HUES48 (cell line): ENCODE results near the gene IL7R.
"Not testable (repeated sequence)": the region's sequence is repeated elsewhere in the genome, so short reads cannot be mapped to it uniquely, and the experiment has no call there.

Experiments
- H3K27ac ChIP-seq: one replicate; pipeline ENCODE4 v1.7.0; 2013; ENCODE audit warnings: low read depth, low read length, inconsistent platforms
- H3K27me3 ChIP-seq: 2 replicates; pipeline ENCODE4 v1.6.1; 2013; ENCODE audit warnings: mild to moderate bottlenecking, low read length; ENCODE audit not compliant: control insufficient read depth, insufficient read depth
- H3K36me3 ChIP-seq: 2 replicates; pipeline ENCODE4 v1.6.1; 2013; ENCODE audit warnings: low read length; ENCODE audit not compliant: control insufficient read depth, insufficient read depth
- H3K4me1 ChIP-seq: 2 replicates; pipeline ENCODE4 v1.6.1; 2013; ENCODE audit warnings: mild to moderate bottlenecking, low read length; ENCODE audit not compliant: control insufficient read depth, insufficient read depth
- H3K4me3 ChIP-seq: 2 replicates; pipeline ENCODE4 v1.5.1; 2013; ENCODE audit warnings: mild to moderate bottlenecking, low read depth, low read length
- H3K9ac ChIP-seq: 2 replicates; pipeline ENCODE4 v1.6.1; 2013; ENCODE audit warnings: mild to moderate bottlenecking, low read depth, low read length, moderate library complexity
- H3K9me3 ChIP-seq: 2 replicates; pipeline ENCODE4 v1.6.1; 2013; ENCODE audit warnings: low read length; ENCODE audit not compliant: control insufficient read depth, insufficient read depth

The IL7R gene

DNA sequence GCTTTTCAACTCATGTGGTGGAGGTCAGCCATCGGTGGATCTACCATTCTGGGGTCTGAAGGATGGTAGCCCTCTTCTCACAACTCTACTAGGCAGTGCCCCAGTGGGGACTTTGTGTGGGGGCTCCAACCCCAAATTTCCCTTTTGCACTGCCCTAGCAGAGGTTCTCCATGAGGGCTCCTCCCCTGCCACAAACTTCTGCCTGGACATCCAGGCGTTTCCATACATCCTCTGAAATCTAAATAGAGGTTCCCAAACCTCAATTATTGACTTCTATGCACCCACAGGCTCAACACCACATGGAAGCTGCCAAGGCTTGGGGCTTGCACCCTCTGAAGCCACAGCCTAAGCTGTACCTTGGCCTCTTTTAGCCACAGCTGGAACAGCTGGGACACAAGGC is 11.2 kb upstream of the IL7R start:
- H3K27me3 ChIP-seq, H3K4me1 ChIP-seq, H3K27ac ChIP-seq, H3K36me3 ChIP-seq, H3K9ac ChIP-seq, H3K4me3 ChIP-seq: not testable (repeated sequence)
- peaks cover 34% of the 10 kb centered on the region for H3K9me3 ChIP-seq

- H3K9me3 ChIP-seq = peaks cover 32% of the 10 kb centered on the region
- H3K27ac ChIP-seq = no peak overlapping the region
- H3K4me3 ChIP-seq = no peak overlapping the region
- no peaks in the 10 kb centered on the region for H3K36me3 ChIP-seq
- no peak overlapping the region for H3K9ac ChIP-seq
- no peaks in the 10 kb centered on the region; the same call in 1 of the 2 replicates for H3K4me1 ChIP-seq
- H3K27me3 ChIP-seq = no peaks in the 10 kb centered on the region
Measured at GRCh38 chr5:35847491-35847890, 9.2 kb upstream of the IL7R start.

GRCh38 chr5:35847961-35848360 is 8.7 kb upstream of the IL7R start:
- no peak overlapping the region for H3K9ac ChIP-seq
- no peak overlapping the region for H3K27ac ChIP-seq
- no peak overlapping the region for H3K4me3 ChIP-seq
- no peaks in the 10 kb centered on the region for H3K36me3 ChIP-seq
- no peaks in the 10 kb centered on the region; the same call in 1 of the 2 replicates for H3K4me1 ChIP-seq
- peaks cover 28% of the 10 kb centered on the region for H3K9me3 ChIP-seq
- H3K27me3 ChIP-seq = no peaks in the 10 kb centered on the region

- peaks cover 12% of the 10 kb centered on the region for H3K9me3 ChIP-seq
- H3K4me1 ChIP-seq = no peaks in the 10 kb centered on the region; the same call in 1 of the 2 replicates
- H3K9ac ChIP-seq = no peak overlapping the region
- no peaks in the 10 kb centered on the region for H3K27me3 ChIP-seq
- H3K4me3 ChIP-seq = no peak overlapping the region
- no peaks in the 10 kb centered on the region for H3K36me3 ChIP-seq
- H3K27ac ChIP-seq = no peak overlapping the region
Measured at GRCh38 chr5:35849860-35850259, 6.8 kb upstream of the IL7R start.

GRCh38 chr5:35850967-35851680 is 5.6 kb upstream of the IL7R start:
- Histone ChIP-seq H3K4me1 (no peaks in the 10 kb centered on the region; the same call in 1 of the 2 replicates), H3K36me3 (no peaks in the 10 kb centered on the region), H3K27ac (no peak overlapping the region), H3K9ac (no peak overlapping the region), H3K4me3 (no peak overlapping the region), H3K9me3 (no peaks in the 10 kb centered on the region; the same call in 1 of the 2 replicates), H3K27me3 (no peaks in the 10 kb centered on the region)

GRCh38 chr5:35852084-35852734 is 4.5 kb upstream of the IL7R start:
- Histone ChIP-seq H3K36me3 (no peaks in the 10 kb centered on the region), H3K27ac (no peak overlapping the region), H3K9me3 (no peaks in the 10 kb centered on the region), H3K4me3 (no peak overlapping the region), H3K9ac (no peak overlapping the region), H3K27me3 (no peaks in the 10 kb centered on the region), H3K4me1 (peaks cover 7% of the 10 kb centered on the region; the same call in 1 of the 2 replicates)

- Histone ChIP-seq H3K9ac (no peak overlapping the region), H3K9me3 (no peaks in the 10 kb centered on the region), H3K27me3 (no peaks in the 10 kb centered on the region), H3K27ac (no peak overlapping the region), H3K4me1 (peaks cover 11% of the 10 kb centered on the region; the same call in 1 of the 2 replicates), H3K4me3 (no peak overlapping the region), H3K36me3 (no peaks in the 10 kb centered on the region)
Measured at GRCh38 chr5:35852773-35853172, 3.9 kb upstream of the IL7R start.

DNA sequence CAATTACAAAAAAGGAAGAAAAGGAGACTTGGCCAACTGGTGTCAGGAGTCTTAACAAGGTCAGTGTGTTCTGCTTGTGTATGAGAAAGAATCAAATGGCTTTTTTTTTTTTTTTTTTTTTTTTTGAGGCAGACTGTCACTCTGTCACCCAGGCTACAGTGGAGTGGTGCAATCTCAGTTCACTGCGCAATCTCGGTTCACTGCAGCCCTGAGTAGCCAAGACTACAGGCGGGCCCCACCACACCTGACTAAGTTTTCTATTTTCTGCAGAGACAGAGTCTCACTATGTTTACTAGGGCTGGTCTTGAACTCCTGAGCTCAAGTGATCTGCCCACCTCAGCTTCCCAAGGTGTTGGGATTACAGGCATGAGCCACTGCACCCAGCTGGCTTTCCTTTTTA is 3.1 kb upstream of the IL7R start:
- Histone ChIP-seq H3K4me3 (no peak overlapping the region), H3K9me3 (no peaks in the 10 kb centered on the region), H3K4me1 (peaks cover 20% of the 10 kb centered on the region), H3K36me3 (no peaks in the 10 kb centered on the region), H3K9ac (no peak overlapping the region), H3K27me3 (no peaks in the 10 kb centered on the region), H3K27ac (no peak overlapping the region)

DNA sequence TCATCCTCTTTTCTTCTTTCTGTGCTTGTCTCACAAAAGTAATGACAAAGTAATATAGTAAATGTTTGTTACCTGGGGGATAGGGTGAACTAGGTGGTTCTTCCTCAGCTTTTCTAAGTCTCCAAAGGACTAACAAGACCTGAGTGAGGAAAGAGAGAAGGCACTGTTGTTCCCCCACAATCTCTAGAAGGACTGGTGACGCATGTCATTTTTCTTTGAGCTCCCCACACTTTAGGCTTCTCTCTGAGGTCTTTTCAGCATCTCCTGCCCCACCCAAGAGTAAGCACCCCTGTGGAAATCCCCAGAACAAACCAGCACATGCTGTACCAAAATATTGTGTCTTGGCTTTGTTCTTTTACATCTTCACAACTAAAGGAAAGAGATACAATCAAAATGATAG is 2.4 kb upstream of the IL7R start:
- Histone ChIP-seq H3K4me3 (no peak overlapping the region), H3K27me3 (no peaks in the 10 kb centered on the region), H3K4me1 (peaks cover 26% of the 10 kb centered on the region), H3K9ac (no peak overlapping the region), H3K27ac (no peak overlapping the region), H3K36me3 (no peaks in the 10 kb centered on the region), H3K9me3 (no peaks in the 10 kb centered on the region)

DNA sequence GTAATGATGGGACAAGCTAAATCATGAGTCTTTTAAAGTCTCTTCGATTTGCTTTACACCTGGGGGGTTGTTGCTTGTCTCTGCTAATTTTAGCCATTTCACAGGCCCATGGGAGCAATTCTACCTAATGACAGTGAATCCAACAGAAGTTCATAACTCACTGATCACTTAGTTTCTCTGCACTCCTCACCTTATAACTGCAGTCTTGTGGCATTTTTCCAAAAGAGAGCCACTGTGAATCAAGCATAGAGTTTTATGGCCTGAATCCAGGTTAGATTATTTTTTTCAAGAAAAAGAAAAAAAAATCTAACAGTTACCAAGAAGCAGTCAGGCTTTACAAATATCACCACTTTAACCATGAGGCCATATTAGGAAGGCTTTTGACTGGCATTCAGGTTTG is 1.5 kb upstream of the IL7R start:
- no peak overlapping the region for H3K4me3 ChIP-seq
- H3K4me1 ChIP-seq = peaks cover 35% of the 10 kb centered on the region
- no peak overlapping the region for H3K9ac ChIP-seq
- H3K36me3 ChIP-seq = no peaks in the 10 kb centered on the region
- H3K9me3 ChIP-seq = no peaks in the 10 kb centered on the region
- H3K27ac ChIP-seq = no peak overlapping the region
- H3K27me3 ChIP-seq = no peaks in the 10 kb centered on the region

DNA sequence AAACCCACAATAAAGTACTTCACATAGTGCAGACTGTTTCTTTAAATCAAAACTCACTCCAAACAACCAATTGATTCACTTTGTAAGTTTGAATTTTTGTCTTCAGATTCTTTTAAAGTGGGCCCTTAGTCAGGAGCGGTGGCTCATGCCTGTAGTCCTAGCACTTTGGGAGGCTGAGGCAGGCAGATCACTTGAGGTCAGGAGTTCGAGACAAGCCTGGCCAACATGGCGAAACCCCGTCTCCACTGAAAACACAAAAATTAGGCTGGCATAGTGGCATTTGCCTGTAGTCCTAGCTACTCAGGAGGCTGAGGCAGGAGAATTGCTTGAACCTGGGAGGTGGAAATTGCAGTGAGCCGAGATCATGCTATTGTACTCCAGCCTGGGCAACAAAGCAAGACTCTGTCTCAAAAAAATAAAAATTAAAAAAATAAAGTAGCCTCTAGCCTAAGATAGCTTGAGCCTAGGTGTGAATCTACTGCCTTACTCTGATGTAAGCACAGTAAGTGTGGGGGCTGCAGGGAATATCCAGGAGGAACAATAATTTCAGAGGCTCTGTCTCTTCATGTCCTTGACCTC is 416 bp upstream of the IL7R start:
- H3K4me1 ChIP-seq = peaks cover 46% of the 10 kb centered on the region
- not testable (repeated sequence) for H3K9ac ChIP-seq, H3K36me3 ChIP-seq, H3K9me3 ChIP-seq, H3K27ac ChIP-seq, H3K4me3 ChIP-seq, H3K27me3 ChIP-seq
